Measurements from ENCODE around the gene ARID1A.

The ARID1A gene

DNA sequence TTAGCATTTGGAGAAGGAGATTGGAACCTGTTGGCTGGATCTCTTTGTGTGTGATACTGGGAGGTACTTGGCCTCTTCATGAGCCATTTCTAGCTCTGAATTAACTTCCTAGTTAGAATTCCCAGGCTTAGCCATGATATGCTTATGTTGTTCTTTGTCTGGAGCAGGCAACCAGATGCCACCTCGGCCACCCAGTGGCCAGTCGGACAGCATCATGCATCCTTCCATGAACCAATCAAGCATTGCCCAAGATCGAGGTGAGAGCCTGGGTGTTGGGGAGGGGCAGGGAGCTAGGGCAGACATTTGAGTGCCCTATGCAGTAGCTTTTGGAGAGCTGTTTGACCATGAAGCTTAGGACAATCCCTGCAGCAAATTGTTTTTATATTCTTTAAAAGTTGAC is 65.4 kb downstream of the ARID1A start:
- peak; percentile 26 for DNase-seq (ENCODE audit: low read depth)
- TF ChIP-seq, protein P1, sequence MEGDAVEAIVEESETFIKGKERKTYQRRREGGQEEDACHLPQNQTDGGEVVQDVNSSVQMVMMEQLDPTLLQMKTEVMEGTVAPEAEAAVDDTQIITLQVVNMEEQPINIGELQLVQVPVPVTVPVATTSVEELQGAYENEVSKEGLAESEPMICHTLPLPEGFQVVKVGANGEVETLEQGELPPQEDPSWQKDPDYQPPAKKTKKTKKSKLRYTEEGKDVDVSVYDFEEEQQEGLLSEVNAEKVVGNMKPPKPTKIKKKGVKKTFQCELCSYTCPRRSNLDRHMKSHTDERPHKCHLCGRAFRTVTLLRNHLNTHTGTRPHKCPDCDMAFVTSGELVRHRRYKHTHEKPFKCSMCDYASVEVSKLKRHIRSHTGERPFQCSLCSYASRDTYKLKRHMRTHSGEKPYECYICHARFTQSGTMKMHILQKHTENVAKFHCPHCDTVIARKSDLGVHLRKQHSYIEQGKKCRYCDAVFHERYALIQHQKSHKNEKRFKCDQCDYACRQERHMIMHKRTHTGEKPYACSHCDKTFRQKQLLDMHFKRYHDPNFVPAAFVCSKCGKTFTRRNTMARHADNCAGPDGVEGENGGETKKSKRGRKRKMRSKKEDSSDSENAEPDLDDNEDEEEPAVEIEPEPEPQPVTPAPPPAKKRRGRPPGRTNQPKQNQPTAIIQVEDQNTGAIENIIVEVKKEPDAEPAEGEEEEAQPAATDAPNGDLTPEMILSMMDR (IDR thresholded peaks at IDR 0.05; ENCODE audit: low read depth, low read length) = no peak
- TF ChIP-seq POLR2A (IDR thresholded peaks at IDR 0.05; ENCODE audit: extremely low read depth, insufficient read length) (no peak), MYC (IDR thresholded peaks at IDR 0.05; ENCODE audit: low read depth, low read length) (no peak)
- TF ChIP-seq, protein P2, sequence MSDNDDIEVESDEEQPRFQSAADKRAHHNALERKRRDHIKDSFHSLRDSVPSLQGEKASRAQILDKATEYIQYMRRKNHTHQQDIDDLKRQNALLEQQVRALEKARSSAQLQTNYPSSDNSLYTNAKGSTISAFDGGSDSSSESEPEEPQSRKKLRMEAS (IDR thresholded peaks at IDR 0.05; ENCODE audit: low read depth, low read length) = no peak
- H3K4me3 ChIP-seq (ENCODE audit: low read depth, low read length) = no peak overlapping the region

DNA sequence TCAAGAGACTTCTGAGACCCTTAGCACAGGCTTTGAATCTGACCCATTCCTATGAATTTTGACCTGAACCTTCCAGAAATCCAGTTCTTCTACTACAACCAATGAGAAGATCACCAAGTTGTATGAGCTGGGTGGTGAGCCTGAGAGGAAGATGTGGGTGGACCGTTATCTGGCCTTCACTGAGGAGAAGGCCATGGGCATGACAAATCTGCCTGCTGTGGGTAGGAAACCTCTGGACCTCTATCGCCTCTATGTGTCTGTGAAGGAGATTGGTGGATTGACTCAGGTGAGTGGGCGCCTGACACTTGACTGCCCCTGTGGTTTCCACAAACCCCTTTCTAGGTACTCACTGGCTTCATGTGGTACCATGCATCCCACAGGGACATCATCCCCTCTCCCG is 71.9 kb downstream of the ARID1A start:
- DNase-seq (ENCODE audit: low read depth) = no peak

DNA sequence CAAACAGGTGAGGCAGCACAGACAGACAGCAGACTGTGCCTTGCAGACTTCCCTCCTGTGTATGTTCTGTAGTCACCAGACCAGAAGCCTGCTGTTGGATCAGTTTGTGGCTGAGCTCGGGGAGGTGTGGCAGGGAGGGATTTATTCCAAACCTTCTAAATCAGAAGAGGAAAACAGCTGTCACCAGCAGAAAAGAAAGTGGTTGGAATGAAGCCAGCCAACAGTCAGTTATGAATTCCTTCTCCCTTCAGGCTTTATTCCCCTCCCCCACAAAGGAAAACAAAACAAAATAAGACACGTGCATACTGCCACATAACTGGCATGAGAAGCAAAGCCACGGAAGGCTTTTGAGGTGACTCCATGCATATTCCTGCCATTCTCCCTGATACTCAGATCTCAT is 72.9 kb downstream of the ARID1A start:
- TF ChIP-seq POLR2A (IDR thresholded peaks at IDR 0.05; ENCODE audit: extremely low read depth, insufficient read length) (no peak), MYC (IDR thresholded peaks at IDR 0.05; ENCODE audit: low read depth, low read length) (no peak)
- TF ChIP-seq, protein P2 (IDR thresholded peaks at IDR 0.05; ENCODE audit: low read depth, low read length) = no peak
- TF ChIP-seq, protein P1 (IDR thresholded peaks at IDR 0.05; ENCODE audit: low read depth, low read length) = no peak
- DNase-seq (ENCODE audit: low read depth) = no peak
- H3K4me3 ChIP-seq (ENCODE audit: low read depth, low read length) = no peak overlapping the region

More for the DNA sequence above, 71.9 kb downstream of the ARID1A start:
- no peak for TF ChIP-seq POLR2A (IDR thresholded peaks at IDR 0.05; ENCODE audit: extremely low read depth, insufficient read length)
- TF ChIP-seq, protein P1 (IDR thresholded peaks at IDR 0.05; ENCODE audit: low read depth, low read length) = no peak
- TF ChIP-seq, protein P2 (IDR thresholded peaks at IDR 0.05; ENCODE audit: low read depth, low read length) = no peak
- no peak for TF ChIP-seq MYC (IDR thresholded peaks at IDR 0.05; ENCODE audit: low read depth, low read length)
- H3K4me3 ChIP-seq (ENCODE audit: low read depth, low read length) = no peak overlapping the region

DNA sequence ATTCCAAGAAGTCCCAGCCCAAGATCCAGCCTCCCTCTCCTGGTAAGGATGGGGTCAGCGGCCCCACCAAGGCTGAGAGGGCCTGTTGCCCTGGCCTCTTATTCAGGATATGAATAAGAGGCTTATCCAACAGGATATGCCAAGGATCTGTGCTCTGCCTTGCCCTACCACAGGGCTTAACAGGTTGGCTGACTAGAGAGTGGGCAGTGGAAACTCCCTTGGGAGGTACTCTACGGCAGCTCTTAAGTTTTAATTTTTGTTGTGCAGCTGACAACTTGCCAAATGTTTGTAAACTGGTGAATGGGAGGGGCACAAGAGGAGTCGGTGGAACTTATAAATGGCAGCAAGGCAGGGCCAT is 75.4 kb downstream of the ARID1A start:
- TF ChIP-seq POLR2A (IDR thresholded peaks at IDR 0.05; ENCODE audit: extremely low read depth, insufficient read length) (no peak), MYC (IDR thresholded peaks at IDR 0.05; ENCODE audit: low read depth, low read length) (no peak)
- H3K4me3 ChIP-seq (ENCODE audit: low read depth, low read length) = no peak overlapping the region
- DNase-seq (ENCODE audit: low read depth) = no peak

DNA sequence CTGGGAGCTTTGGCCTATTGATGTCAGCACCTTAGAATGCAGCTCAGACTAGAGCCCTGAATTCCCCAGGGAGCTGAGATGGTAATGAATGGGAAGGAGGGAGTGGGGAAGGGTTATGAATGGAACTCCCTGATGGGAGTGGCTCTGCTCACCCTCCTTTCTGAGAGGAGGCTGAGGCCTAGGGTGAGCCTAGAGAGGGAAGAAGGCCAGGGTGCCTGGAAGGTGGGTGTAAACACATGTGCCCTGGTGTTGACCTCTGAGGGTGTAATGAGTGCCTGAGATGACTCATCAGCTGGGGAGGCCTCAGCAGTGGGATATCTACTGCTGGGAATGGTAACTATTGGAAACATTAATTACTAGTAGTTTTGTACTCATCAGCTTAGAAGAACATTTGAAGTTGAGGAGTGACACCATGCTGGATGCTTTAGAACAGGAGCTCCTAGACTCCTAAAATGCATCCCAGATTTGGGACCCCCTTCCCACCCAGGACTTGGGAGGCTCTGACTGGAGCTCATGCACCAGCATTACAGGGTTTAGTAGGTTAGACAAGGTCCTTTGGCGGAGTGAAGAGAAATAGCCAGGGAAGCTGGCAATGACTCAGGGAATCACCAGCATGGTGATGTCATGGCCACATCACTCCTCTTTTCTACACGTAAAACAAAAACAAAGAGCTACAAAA is 76.0 kb downstream of the ARID1A start:
- DNase-seq (ENCODE audit: low read depth) = peak; percentile 69
- H3K4me3 ChIP-seq (ENCODE audit: low read depth, low read length) = no peak overlapping the region
- TF ChIP-seq POLR2A (IDR thresholded peaks at IDR 0.05; ENCODE audit: extremely low read depth, insufficient read length) (no peak), MYC (IDR thresholded peaks at IDR 0.05; ENCODE audit: low read depth, low read length) (no peak)
- TF ChIP-seq, protein P2 (IDR thresholded peaks at IDR 0.05; ENCODE audit: low read depth, low read length) = no peak
- TF ChIP-seq, protein P1 (IDR thresholded peaks at IDR 0.05; ENCODE audit: low read depth, low read length) = no peak

DNA sequence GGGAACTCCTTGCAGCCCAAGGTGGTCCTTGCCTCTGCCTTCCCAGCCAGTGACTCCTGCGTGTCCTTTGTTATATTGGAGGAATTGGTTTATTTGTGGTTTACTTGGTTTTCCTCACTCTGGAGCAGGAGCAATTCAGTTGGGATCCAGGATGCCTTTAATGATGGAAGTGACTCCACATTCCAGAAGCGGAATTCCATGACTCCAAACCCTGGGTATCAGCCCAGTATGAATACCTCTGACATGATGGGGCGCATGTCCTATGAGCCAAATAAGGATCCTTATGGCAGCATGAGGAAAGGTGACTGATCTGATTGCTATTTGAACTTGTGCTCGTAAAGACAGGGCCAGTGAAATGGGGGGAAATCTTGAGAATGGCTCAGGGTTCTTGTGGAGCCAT is 76.9 kb downstream of the ARID1A start:
- TF ChIP-seq POLR2A (IDR thresholded peaks at IDR 0.05; ENCODE audit: extremely low read depth, insufficient read length) (no peak), MYC (IDR thresholded peaks at IDR 0.05; ENCODE audit: low read depth, low read length) (no peak)
- TF ChIP-seq, protein P2 (IDR thresholded peaks at IDR 0.05; ENCODE audit: low read depth, low read length) = no peak
- TF ChIP-seq, protein P1 (IDR thresholded peaks at IDR 0.05; ENCODE audit: low read depth, low read length) = no peak
- no peak overlapping the region for H3K4me3 ChIP-seq (ENCODE audit: low read depth, low read length)
- DNase-seq (ENCODE audit: low read depth) = no peak
